HCT116 (cell line): Measurements from ENCODE around the gene ARHGAP28. TPM values are rescaled to one million over a fixed set of nuclear protein-coding genes. Genes with fewer than 3 reads are reported as not detected.

Source experiments
- ATAC-seq: fragments of 200-7000 bp; cut with Tn5 transposase; 2 replicates; pipeline ENCODE4 v1.9.1; 2020; ENCODE audit warnings: mild to moderate bottlenecking, moderate library complexity
- BruUV-seq: library from RNA; stranded (reverse); fragments of 400-500 nt; replicated peaks from 2 replicates; lab custom pipeline; 2021; lab: Mats Ljungman, UMichigan
- CTCF ChIA-PET: fragments of 300-600 bp; sonication (Branson Sonifier 250); formaldehyde crosslinking; loops from one replicate; lab custom pipeline; 2021; ENCODE audit warnings: antibody characterized with exemption; lab: Charles Lee
- POLR2A ChIA-PET: fragments of 300-600, 350-600 bp; sonication (Branson Sonifier 250); formaldehyde crosslinking; loops from one replicate; lab custom pipeline; 2021; ENCODE audit warnings: antibody characterized with exemption; lab: Charles Lee
- RAD21 ChIA-PET, 2 experiments: fragments of 300-600 bp; sonication (Branson Sonifier 250); formaldehyde crosslinking; loops; one replicate each; lab custom pipeline; 2023; ENCODE audit warnings: low total read pairs in 2 of 2; ENCODE audit not compliant: uncharacterized antibody in 2 of 2, unreplicated experiment in 2 of 2, low non-redundant PET in 1 of 2; lab: Charles Lee
- DNase-seq: peaks from one replicate; pipeline ENCODE4 v3.0.0-alpha.2; 2010; ENCODE audit warnings: low read depth, low spot score
- H2AFZ ChIP-seq: fragments of 200-600 bp; shearing (Covaris generic), sonication (generic); 2 replicates; pipeline ENCODE4 v1.6.1; 2017; ENCODE audit warnings: low read depth, mixed run types, mixed read lengths, antibody characterized with exemption, low read length; ENCODE audit not compliant: poor library complexity, severe bottlenecking
- H3K27ac ChIP-seq: 2 replicates; pipeline ENCODE4 v1.5.1; 2012; ENCODE audit warnings: low read depth, low read length
- H3K27me3 ChIP-seq: fragments of 200-600 bp; sonication (generic); 2 replicates; pipeline ENCODE4 v1.6.1; 2016; ENCODE audit warnings: mixed run types, low read length, mixed read lengths; ENCODE audit not compliant: insufficient read depth
- H3K36me3 ChIP-seq, 2 experiments: fragments of 200-500 bp in 1 of 2; fragments of 200-600 bp in 1 of 2; sonication (Bioruptor generic) in 1 of 2; sonication (generic) in 1 of 2; 2 replicates each; pipeline versions ENCODE4 v1.5.1 to v1.6.1; 2014 to 2016; ENCODE audit warnings: low read length in 2 of 2, inconsistent platforms in 1 of 2, mixed read lengths in 1 of 2, mixed run types in 1 of 2; ENCODE audit not compliant: insufficient read depth in 2 of 2, control insufficient read depth in 1 of 2
- H3K4me1 ChIP-seq, 2 experiments: fragments of 200-600 bp in 1 of 2; sonication (generic) in 1 of 2; 2 replicates each; pipeline versions ENCODE4 v1.5.1 to v1.6.1; 2012 to 2017; ENCODE audit warnings: low read length in 2 of 2, inconsistent platforms in 1 of 2, mild to moderate bottlenecking in 1 of 2, mixed read lengths in 1 of 2, mixed run types in 1 of 2, moderate library complexity in 1 of 2; ENCODE audit not compliant: insufficient read depth in 2 of 2, control insufficient read depth in 1 of 2
- H3K4me2 ChIP-seq: fragments of 200-600 bp; sonication (generic); 2 replicates; pipeline ENCODE4 v1.6.1; 2017; ENCODE audit warnings: mixed run types, low read length, mixed read lengths
- H3K4me3 ChIP-seq, 2 experiments: fragments of 200-600 bp in 1 of 2; sonication (generic) in 1 of 2; replicated peaks in 1 of 2; 2 replicates each; pipeline ENCODE4 v1.5.1; 2011 to 2016; ENCODE audit warnings: low read length in 2 of 2, control low read depth in 1 of 2, low read depth in 1 of 2, mild to moderate bottlenecking in 1 of 2, mixed read lengths in 1 of 2, mixed run types in 1 of 2
- H3K79me2 ChIP-seq: fragments of 200-600 bp; sonication (generic); 2 replicates; pipeline ENCODE4 v1.6.1; 2017; ENCODE audit warnings: mild to moderate bottlenecking, mixed run types, low read length, moderate library complexity, mixed read lengths; ENCODE audit not compliant: insufficient read depth
- H3K9ac ChIP-seq: fragments of 200-600 bp; sonication (generic); 2 replicates; pipeline ENCODE4 v1.6.1; 2016; ENCODE audit warnings: low read length, mixed read lengths
- H3K9me2 ChIP-seq: fragments of 200-600 bp; sonication (generic), shearing (Covaris generic); 2 replicates; pipeline ENCODE4 v1.6.1; 2017; ENCODE audit warnings: mixed run types, mild to moderate bottlenecking, moderate library complexity; ENCODE audit not compliant: insufficient read depth
- H3K9me3 ChIP-seq, 2 experiments: fragments of 200-500 bp in 1 of 2; fragments of 200-600 bp in 1 of 2; sonication (Bioruptor generic) in 1 of 2; sonication (generic) in 1 of 2; 2 replicates each; pipeline ENCODE4 v1.6.1; 2014 to 2017; ENCODE audit warnings: low read length in 2 of 2, mixed read lengths in 2 of 2, inconsistent platforms in 1 of 2, low read depth in 1 of 2, mild to moderate bottlenecking in 1 of 2, mixed run types in 1 of 2, moderate library complexity in 1 of 2; ENCODE audit not compliant: control insufficient read depth in 1 of 2, insufficient read depth in 1 of 2
- H4K20me1 ChIP-seq: fragments of 200-600 bp; sonication (generic), shearing (Covaris generic); 2 replicates; pipeline ENCODE4 v1.6.1; 2017; ENCODE audit warnings: mixed run types, mild to moderate bottlenecking, moderate library complexity; ENCODE audit not compliant: insufficient read depth
- ATF3 ChIP-seq: IDR thresholded peaks from 2 replicates; pipeline ENCODE4 v1.6.1; 2012
- CBX3 ChIP-seq: IDR thresholded peaks from 2 replicates; pipeline ENCODE4 v1.6.1; 2012; ENCODE audit warnings: low read depth
- CEBPB ChIP-seq: IDR thresholded peaks from 2 replicates; pipeline ENCODE4 v1.6.1; 2012; ENCODE audit warnings: low read depth
- CTCF ChIP-seq, 3 experiments: fragments of 200-600 bp in 1 of 3; sonication (generic) in 1 of 3; IDR thresholded peaks in 2 of 3; conservative IDR thresholded peaks in 1 of 3; 2 replicates each; pipeline ENCODE4 v1.5.1; 2012 to 2017; ENCODE audit warnings: low read depth in 2 of 3, low read length in 2 of 3, antibody characterized with exemption in 1 of 3, borderline replicate concordance in 1 of 3, control low read depth in 1 of 3, mild to moderate bottlenecking in 1 of 3, mixed read lengths in 1 of 3, mixed run types in 1 of 3, moderate library complexity in 1 of 3; ENCODE audit not compliant: insufficient read depth in 1 of 3
- FOSL1 ChIP-seq: IDR thresholded peaks from 2 replicates; pipeline ENCODE4 v1.6.1; 2012; ENCODE audit warnings: low read depth
- POLR2A ChIP-seq: IDR thresholded peaks from 2 replicates; pipeline ENCODE4 v1.7.0; 2011; ENCODE audit warnings: borderline replicate concordance; ENCODE audit not compliant: insufficient read depth, insufficient read length; ENCODE audit errors: extremely low read depth
- POLR2AphosphoS5 ChIP-seq: IDR thresholded peaks from 2 replicates; pipeline ENCODE4 v1.6.1; 2011; ENCODE audit warnings: mild to moderate bottlenecking, low read depth, low read length, moderate library complexity
- RAD21 ChIP-seq: IDR thresholded peaks from 2 replicates; pipeline ENCODE4 v1.6.1; 2012; ENCODE audit warnings: low read depth, mild to moderate bottlenecking
- REST ChIP-seq: IDR thresholded peaks from 2 replicates; pipeline ENCODE4 v1.6.1; 2012; ENCODE audit warnings: low read depth
- SP1 ChIP-seq: IDR thresholded peaks from 2 replicates; pipeline ENCODE4 v1.6.1; 2012; ENCODE audit warnings: low read depth
- TCF7L2 ChIP-seq: IDR thresholded peaks from 2 replicates; pipeline ENCODE4 v1.7.0; 2011; ENCODE audit warnings: borderline replicate concordance, inconsistent platforms; ENCODE audit not compliant: insufficient read depth, insufficient read length; ENCODE audit errors: extremely low read depth
- YY1 ChIP-seq: IDR thresholded peaks from 2 replicates; pipeline ENCODE4 v1.6.1; 2011; ENCODE audit warnings: low read length, low read depth, moderate library complexity, mild to moderate bottlenecking; ENCODE audit not compliant: insufficient replicate concordance; ENCODE audit errors: extremely low read depth
- ZBTB33 ChIP-seq: IDR thresholded peaks from 2 replicates; pipeline ENCODE4 v1.6.1; 2011; ENCODE audit warnings: mild to moderate bottlenecking, low read length, moderate library complexity; ENCODE audit not compliant: insufficient replicate concordance; ENCODE audit errors: extremely low read depth
- ZNF274 ChIP-seq: fragments of 200-500 bp; sonication (Bioruptor generic); IDR thresholded peaks from 2 replicates; pipeline ENCODE4 v1.6.1; 2014; ENCODE audit warnings: mild to moderate bottlenecking, low read depth, low read length, inconsistent platforms
- intact Hi-C: fragments of 100-400 bp; cut with micrococcal nuclease; formaldehyde crosslinking; loops from 2 replicates; pipeline ENCODE4 v1.10.0; 2022
- total RNA-seq: library from RNA; stranded (reverse); gene quantifications from one replicate; pipeline ENCODE4 v1.2.1, GENCODE V29; 2021; ENCODE audit not compliant: unreplicated experiment

ARHGAP28 gene
- total RNA-seq, 1 experiment from 2014 or later, result not detected

GRCh38 chr18:6734726-6735430 lies 5.4 kb downstream of the ARHGAP28 start:
- no TSS peak for BruUV-seq
- Histone ChIP-seq H3K4me1 (no peaks in the 10 kb centered on the region), H3K9me2 (no peaks in the 10 kb centered on the region), H4K20me1 (no peaks in the 10 kb centered on the region), H3K9me3 (peaks cover 4 to 32% of the 10 kb centered on the region in 2 experiments; a peak in 1 of 4 replicates), H3K4me2 (no peak overlapping the region), H3K4me3 (no peak overlapping the region), H2AFZ (no peak overlapping the region), H3K79me2 (no peaks in the 10 kb centered on the region), H3K9ac (no peak overlapping the region), H3K27me3 (no peaks in the 10 kb centered on the region), H3K36me3 (no peaks in the 10 kb centered on the region), H3K27ac (no peak overlapping the region)
- intact Hi-C loops, result no loop called here
- TF ChIP-seq FOSL1, result no peak
- TF ChIP-seq CEBPB, result no peak
- no peak for TF ChIP-seq CTCF (IDR thresholded peaks at IDR 0.05 in 2 of 3, conservative IDR thresholded peaks at IDR 0.05 in 1 of 3; ENCODE audit: borderline replicate concordance in 1 of 3, insufficient read depth in 1 of 3, low read depth in 2 of 3, low read length in 2 of 3)
- no peak for TF ChIP-seq REST
- no peak for TF ChIP-seq ZNF274
- no peak for TF ChIP-seq ATF3
- no peak for TF ChIP-seq POLR2A
- no peak for TF ChIP-seq ZBTB33
- TF ChIP-seq SP1, result no peak
- TF ChIP-seq TCF7L2, result no peak
- TF ChIP-seq RAD21, result no peak
- TF ChIP-seq YY1, result no peak
- no peak for TF ChIP-seq POLR2AphosphoS5
- TF ChIP-seq CBX3, result no peak
- CTCF ChIA-PET, result no interaction called here
- no peak for ATAC-seq
- POLR2A ChIA-PET, result no interaction called here
- no peak for DNase-seq
- RAD21 ChIA-PET, result no interaction called here
